Caco-2 (cell line): ENCODE results near the gene SP100. TPM values are rescaled to one million over a fixed set of nuclear protein-coding genes. Genes with fewer than 3 reads are reported as not detected.

ENCODE experiments used
- BruUV-seq: library from RNA; stranded (reverse); fragments of 400-500 nt; replicated peaks from 2 replicates; lab custom pipeline; 2021; lab: Mats Ljungman, UMichigan
- CTCF ChIA-PET: fragments of 300-600 bp; sonication (Branson Sonifier 250); formaldehyde crosslinking; loops from one replicate; lab custom pipeline; 2022; ENCODE audit warnings: antibody characterized with exemption; lab: Charles Lee
- POLR2A ChIA-PET: fragments of 300-600 bp; sonication (Branson Sonifier 250); formaldehyde crosslinking; loops from one replicate; lab custom pipeline; 2022; ENCODE audit warnings: antibody characterized with exemption; lab: Charles Lee
- DNase-seq, 2 experiments: peaks; one replicate each; pipeline versions ENCODE4 v3.0.0 to v3.0.0-alpha.2; 2020 to 2022
- H3K27me3 ChIP-seq: replicated peaks from 2 replicates; pipeline ENCODE4 v1.6.0; 2011; ENCODE audit warnings: low read length; ENCODE audit not compliant: control insufficient read depth, insufficient read depth
- H3K36me3 ChIP-seq: 2 replicates; pipeline ENCODE4 v1.5.1; 2011; ENCODE audit warnings: low read length; ENCODE audit not compliant: control insufficient read depth, insufficient read depth
- H3K4me1 ChIP-seq: fragments of 250-450 bp; sonication (Bioruptor Pico); 2 replicates; pipeline ENCODE4 v1.5.1; 2020; ENCODE audit warnings: mild to moderate bottlenecking
- H3K4me3 ChIP-seq: 2 replicates; pipeline ENCODE4 v1.5.1; 2011; ENCODE audit warnings: low read depth, mild to moderate bottlenecking, control low read depth, low read length
- H3K9me3 ChIP-seq: fragments of 250-450 bp; sonication (Bioruptor Pico); 2 replicates; pipeline ENCODE4 v1.5.1; 2020; ENCODE audit warnings: mild to moderate bottlenecking, moderate library complexity
- H3K27ac Mint-ChIP-seq: one replicate; pipeline ENCODE4 v1.8.0; 2022; ENCODE audit warnings: mixed read lengths; ENCODE audit not compliant: unreplicated experiment
- H3K27me3 Mint-ChIP-seq: one replicate; pipeline ENCODE4 v1.8.0; 2022; ENCODE audit warnings: mixed read lengths; ENCODE audit not compliant: insufficient read depth, unreplicated experiment
- H3K36me3 Mint-ChIP-seq: one replicate; pipeline ENCODE4 v1.8.0; 2022; ENCODE audit warnings: mild to moderate bottlenecking, mixed read lengths; ENCODE audit not compliant: insufficient read depth, unreplicated experiment
- H3K4me1 Mint-ChIP-seq: one replicate; pipeline ENCODE4 v1.8.0; 2022; ENCODE audit warnings: low read depth, mixed read lengths; ENCODE audit not compliant: unreplicated experiment
- H3K4me3 Mint-ChIP-seq: one replicate; pipeline ENCODE4 v1.8.0; 2022; ENCODE audit warnings: mild to moderate bottlenecking, moderate library complexity, mixed read lengths; ENCODE audit not compliant: unreplicated experiment
- H3K9me3 Mint-ChIP-seq: one replicate; pipeline ENCODE4 v1.8.0; 2022; ENCODE audit warnings: mixed read lengths; ENCODE audit not compliant: unreplicated experiment
- CTCF ChIP-seq, 2 experiments: fragments of 200-600 bp in 1 of 2; IDR thresholded peaks; 1 replicate in 1 of 2; 2 replicates in 1 of 2; pipeline versions ENCODE4 v1.5.1 to v1.8.0; 2011 to 2022; ENCODE audit warnings: antibody characterized with exemption in 1 of 2, control low read depth in 1 of 2, inconsistent platforms in 1 of 2, low read depth in 1 of 2, low read length in 1 of 2, mild to moderate bottlenecking in 1 of 2, moderate library complexity in 1 of 2; ENCODE audit not compliant: insufficient read depth in 1 of 2, severe bottlenecking in 1 of 2, unreplicated experiment in 1 of 2
- intact Hi-C: fragments of 100-400 bp; cut with micrococcal nuclease; formaldehyde crosslinking; loops from one replicate; pipeline ENCODE4 v1.10.0; 2022; ENCODE audit not compliant: unreplicated experiment
- total RNA-seq: library from RNA; stranded (reverse); gene quantifications from 2 replicates; pipeline ENCODE4 v1.2.3, GENCODE V29; 2022

SP100 gene
- total RNA-seq, 1 experiment from 2014 or later = 7.8 TPM

DNA sequence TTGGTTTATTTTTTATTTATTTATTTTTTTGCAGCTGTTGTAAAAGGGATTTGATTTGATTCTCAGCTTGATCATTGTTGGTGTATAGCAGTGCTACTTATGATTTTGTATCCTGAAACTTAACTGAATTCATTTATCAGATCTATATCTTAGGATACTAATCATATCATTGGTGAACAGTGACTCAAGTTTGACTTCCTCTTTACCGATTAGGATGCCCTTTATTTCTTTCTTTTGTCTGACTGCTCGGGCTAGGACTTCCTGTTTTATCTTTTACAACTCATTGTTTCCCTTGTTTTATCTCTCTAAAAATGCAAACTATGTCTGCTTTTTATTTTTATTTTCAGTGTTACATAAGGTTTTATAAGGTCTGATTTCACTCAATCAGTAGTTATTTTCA, 23.6 kb downstream of the SP100 start:
- no peak for TF ChIP-seq CTCF (IDR thresholded peaks at IDR 0.05; ENCODE audit: insufficient read depth in 1 of 2, low read depth in 1 of 2, low read length in 1 of 2, severe bottlenecking in 1 of 2, unreplicated experiment in 1 of 2)
- H3K36me3 ChIP-seq = no peaks in the 10 kb centered on the region
- Mint-ChIP-seq H3K27ac (no peak overlapping the region), H3K27me3 (no peaks in the 10 kb centered on the region), H3K4me3 (no peak overlapping the region), H3K4me1 (no peaks in the 10 kb centered on the region), H3K9me3 (no peaks in the 10 kb centered on the region), H3K36me3 (no peaks in the 10 kb centered on the region)
- CTCF ChIA-PET = no interaction called here
- no peaks in the 10 kb centered on the region for H3K4me1 ChIP-seq
- DNase-seq = no peak
- intact Hi-C loops = no loop called here
- no TSS peak for BruUV-seq
- no peaks in the 10 kb centered on the region for H3K27me3 ChIP-seq
- POLR2A ChIA-PET = no interaction called here
- H3K9me3 ChIP-seq = no peaks in the 10 kb centered on the region
- no peak overlapping the region for H3K4me3 ChIP-seq

DNA sequence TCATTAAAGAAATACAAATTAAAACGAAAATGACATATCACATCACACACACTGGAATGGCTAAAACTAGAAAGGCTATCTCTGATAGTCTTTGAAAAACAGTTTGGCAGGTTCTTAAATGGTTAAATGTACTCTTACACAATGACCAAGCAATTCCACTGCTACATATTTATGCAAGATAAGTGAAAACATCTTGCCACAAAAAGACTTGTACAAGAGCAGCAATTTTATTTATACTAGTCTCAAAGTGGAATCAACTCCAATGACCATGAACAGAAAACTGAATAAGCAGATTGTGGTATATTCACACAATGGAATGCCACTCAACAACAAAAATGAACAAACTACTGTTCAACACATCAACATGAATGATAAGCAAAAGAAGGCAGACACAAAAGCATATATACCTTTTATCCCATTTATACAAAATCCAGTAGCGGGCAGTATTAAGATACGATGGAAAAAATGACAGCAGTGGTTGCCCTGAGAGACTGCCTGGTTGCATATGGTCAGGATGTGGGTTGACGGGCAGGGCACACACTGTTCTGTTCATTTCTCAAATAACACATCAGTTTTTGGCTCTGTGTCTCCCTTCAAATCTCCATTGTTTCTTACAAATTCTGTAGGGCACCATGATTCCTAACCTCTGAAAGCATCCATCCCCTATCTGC, 25.4 kb downstream of the SP100 start:
- no peak for TF ChIP-seq CTCF (IDR thresholded peaks at IDR 0.05; ENCODE audit: insufficient read depth in 1 of 2, low read depth in 1 of 2, low read length in 1 of 2, severe bottlenecking in 1 of 2, unreplicated experiment in 1 of 2)
- no peak overlapping the region for H3K4me3 Mint-ChIP-seq
- no peaks in the 10 kb centered on the region for H3K9me3 Mint-ChIP-seq
- H3K36me3 ChIP-seq = no peaks in the 10 kb centered on the region
- H3K4me1 Mint-ChIP-seq = no peaks in the 10 kb centered on the region
- ChIA-PET POLR2A (no interaction called here), CTCF (no interaction called here)
- no TSS peak for BruUV-seq
- no peaks in the 10 kb centered on the region for H3K27me3 Mint-ChIP-seq
- no peaks in the 10 kb centered on the region for H3K36me3 Mint-ChIP-seq
- H3K4me1 ChIP-seq = no peaks in the 10 kb centered on the region
- no peak overlapping the region for H3K4me3 ChIP-seq
- intact Hi-C loops = no loop called here
- no peak overlapping the region for H3K27ac Mint-ChIP-seq
- H3K27me3 ChIP-seq = no peaks in the 10 kb centered on the region
- H3K9me3 ChIP-seq = no peaks in the 10 kb centered on the region
- DNase-seq = no peak

DNA sequence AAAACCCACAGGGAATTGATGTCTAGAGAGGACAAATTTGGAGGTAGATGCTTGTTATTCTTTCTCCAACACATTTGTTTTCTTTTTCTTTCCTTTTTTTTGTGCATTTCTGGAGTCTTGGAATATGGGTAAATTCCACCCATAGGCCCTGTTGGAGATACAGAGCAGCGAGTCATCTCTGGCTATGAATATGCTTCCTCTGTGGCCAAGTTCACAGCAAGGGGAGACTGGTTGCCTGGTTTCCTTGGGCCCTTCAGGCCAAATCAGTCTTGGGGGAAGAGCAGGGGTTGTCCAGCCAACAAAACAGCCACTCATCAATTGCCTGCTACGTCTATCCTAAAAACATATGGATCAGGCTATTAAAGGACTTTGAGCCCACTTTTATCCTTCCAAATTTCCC, 27.5 kb downstream of the SP100 start:
- DNase-seq = no peak
- intact Hi-C loops = no loop called here
- POLR2A ChIA-PET = no interaction called here
- no TSS peak for BruUV-seq
- no peaks in the 10 kb centered on the region for H3K36me3 ChIP-seq
- Mint-ChIP-seq H3K9me3 (no peaks in the 10 kb centered on the region), H3K27ac (no peak overlapping the region), H3K36me3 (peaks cover 4% of the 10 kb centered on the region), H3K27me3 (no peaks in the 10 kb centered on the region), H3K4me3 (no peak overlapping the region), H3K4me1 (no peaks in the 10 kb centered on the region)
- CTCF ChIA-PET = no interaction called here
- H3K4me1 ChIP-seq = no peaks in the 10 kb centered on the region
- TF ChIP-seq CTCF (IDR thresholded peaks at IDR 0.05; ENCODE audit: insufficient read depth in 1 of 2, low read depth in 1 of 2, low read length in 1 of 2, severe bottlenecking in 1 of 2, unreplicated experiment in 1 of 2) = no peak
- no peaks in the 10 kb centered on the region for H3K9me3 ChIP-seq
- H3K27me3 ChIP-seq = no peaks in the 10 kb centered on the region
- no peak overlapping the region for H3K4me3 ChIP-seq
